Omental fat pad (tissue), 4 donors: ENCODE measurements around the gene CELF4. TPM values are rescaled to one million over a fixed set of nuclear protein-coding genes. Genes with fewer than 3 reads are reported as not detected.

ENCODE experiments used
- ATAC-seq: fragments of 150-250 bp; one replicate; pipeline ENCODE4 v1.9.1; 2016; ENCODE audit warnings: mild to moderate bottlenecking, moderate library complexity; ENCODE audit not compliant: low FRiP score
- DNase-seq: peaks from one replicate; pipeline ENCODE4 v3.0.0-alpha.2; 2019; ENCODE audit warnings: low spot score
- total RNA-seq, 4 donors: library from RNA; depleted of rRNA; stranded (reverse); fragments of >200 nt; gene quantifications; one replicate each; pipeline ENCODE4 v1.1.0, GENCODE V29; 2016
- TF ChIP-seq, protein P1 (sequence below), 3 donors: fragments of 450-650 bp; IDR thresholded peaks; one replicate each; pipeline ENCODE4 v1.5.1; 2016 to 2017; ENCODE audit warnings: antibody characterized with exemption in 3 of 3, mild to moderate bottlenecking in 3 of 3, moderate library complexity in 2 of 3

The CELF4 gene
- total RNA-seq, 4 donors from 2014 or later = 0.37 to 0.47 TPM; not detected in 2

DNA sequence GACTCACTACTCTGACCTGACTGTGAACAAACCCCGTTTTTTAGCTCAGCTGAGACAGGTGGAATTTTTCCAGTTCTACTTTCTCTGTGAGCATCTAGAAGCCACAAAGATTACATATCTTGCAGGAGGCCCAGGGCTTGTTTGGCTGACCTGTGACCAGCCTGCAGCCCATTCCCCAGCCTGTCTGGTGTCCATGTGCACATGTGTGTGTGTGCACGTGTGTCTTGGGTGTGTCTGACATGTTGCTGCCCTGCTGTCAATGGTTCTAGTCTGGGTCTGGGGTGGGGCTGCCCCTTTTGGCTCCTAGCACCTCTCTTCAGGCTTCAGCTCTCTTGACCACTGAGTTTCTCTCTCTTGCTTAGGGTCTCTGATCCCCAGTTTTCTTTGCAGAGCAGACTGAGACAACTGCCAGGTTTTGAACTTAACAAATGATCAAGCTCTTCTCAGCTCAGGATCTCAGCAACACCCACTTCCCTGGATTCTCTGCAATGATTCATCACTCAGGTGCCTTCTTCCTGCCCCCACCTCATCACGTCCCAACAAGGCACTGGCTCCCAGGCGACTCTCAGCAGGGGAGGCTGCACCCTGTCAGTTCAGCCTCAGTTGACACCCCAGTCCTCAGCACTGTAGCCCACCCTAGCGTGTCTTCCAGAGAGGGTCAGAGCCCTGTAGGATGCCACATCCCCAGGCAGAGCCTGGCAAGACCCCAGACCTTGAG lies 130.3 kb downstream of the CELF4 start:
- TF ChIP-seq, protein P1, sequence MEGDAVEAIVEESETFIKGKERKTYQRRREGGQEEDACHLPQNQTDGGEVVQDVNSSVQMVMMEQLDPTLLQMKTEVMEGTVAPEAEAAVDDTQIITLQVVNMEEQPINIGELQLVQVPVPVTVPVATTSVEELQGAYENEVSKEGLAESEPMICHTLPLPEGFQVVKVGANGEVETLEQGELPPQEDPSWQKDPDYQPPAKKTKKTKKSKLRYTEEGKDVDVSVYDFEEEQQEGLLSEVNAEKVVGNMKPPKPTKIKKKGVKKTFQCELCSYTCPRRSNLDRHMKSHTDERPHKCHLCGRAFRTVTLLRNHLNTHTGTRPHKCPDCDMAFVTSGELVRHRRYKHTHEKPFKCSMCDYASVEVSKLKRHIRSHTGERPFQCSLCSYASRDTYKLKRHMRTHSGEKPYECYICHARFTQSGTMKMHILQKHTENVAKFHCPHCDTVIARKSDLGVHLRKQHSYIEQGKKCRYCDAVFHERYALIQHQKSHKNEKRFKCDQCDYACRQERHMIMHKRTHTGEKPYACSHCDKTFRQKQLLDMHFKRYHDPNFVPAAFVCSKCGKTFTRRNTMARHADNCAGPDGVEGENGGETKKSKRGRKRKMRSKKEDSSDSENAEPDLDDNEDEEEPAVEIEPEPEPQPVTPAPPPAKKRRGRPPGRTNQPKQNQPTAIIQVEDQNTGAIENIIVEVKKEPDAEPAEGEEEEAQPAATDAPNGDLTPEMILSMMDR (IDR thresholded peaks at IDR 0.05) = no peak
- ATAC-seq = no peak
- DNase-seq = no peak

DNA sequence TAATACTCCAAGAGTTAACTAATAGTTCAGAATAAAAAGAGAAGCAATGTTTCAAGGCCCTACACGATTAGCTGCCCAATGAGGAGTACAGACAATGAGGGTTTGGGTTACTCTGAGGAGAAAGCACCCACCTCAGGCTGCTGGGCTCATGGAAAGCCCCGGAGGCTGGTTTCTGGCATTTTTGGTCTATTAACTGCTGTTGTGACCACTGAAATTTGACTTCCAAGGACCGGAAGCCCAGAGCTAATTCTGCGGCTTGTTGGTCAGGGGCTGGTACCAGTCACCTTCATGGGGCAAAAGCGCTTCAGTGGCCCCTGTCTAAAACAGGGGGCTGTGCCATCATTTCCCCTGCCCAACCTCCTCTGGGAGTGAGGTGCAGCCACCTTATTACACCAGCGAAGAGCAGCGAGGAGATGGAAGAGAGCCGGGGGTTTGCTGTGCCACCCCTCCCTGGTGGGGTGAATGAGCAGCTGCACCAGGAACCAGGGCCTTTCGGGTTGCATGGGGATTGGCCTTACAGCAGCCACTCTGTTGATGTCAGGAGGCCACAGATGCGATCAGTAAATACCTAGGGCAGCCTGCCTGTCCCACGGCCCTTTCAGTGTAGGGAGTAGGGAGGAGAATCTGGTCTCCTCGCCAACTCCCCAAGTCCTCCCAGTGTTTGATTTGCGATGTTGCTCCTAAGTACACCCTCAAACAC lies 131.3 kb downstream of the CELF4 start:
- DNase-seq (no peak), ATAC-seq (no peak)
- TF ChIP-seq, protein P1 (IDR thresholded peaks at IDR 0.05) = no peak

DNA sequence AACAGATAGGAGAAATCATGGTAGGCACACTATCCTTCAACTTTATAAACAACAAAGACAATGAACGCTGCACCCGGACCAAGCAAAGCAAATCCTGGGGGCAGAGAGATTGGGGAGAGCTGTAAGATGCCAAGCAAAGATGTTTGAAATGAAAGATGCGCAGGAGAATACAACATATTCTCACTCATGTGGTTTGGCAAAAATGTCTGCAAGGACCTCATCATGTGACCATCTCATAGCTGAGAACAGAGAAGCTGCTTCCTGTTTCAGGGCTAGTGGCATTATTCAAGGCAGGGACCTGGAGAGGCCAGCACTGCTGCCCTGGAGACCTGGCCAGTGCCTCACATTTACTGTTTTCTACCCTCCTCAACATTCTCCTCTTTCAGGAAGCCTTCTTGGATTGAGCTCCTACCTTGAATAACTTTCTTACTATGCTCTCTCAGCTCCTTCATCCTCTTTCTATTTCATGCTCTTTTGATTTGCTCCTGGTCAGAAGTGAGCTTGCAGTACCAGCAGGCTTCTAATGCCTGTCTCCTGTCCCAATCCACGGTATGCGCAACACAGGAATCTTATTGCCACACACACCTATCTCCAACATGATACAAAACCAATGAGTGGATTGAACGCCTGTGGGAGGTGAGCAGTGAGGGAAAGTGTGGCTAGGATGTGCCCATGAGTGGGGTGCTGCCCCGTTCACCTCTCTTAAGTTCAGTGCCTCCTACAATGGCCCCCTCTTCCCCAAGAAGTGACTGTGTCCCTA lies 133.0 kb downstream of the CELF4 start:
- no peak for ATAC-seq
- TF ChIP-seq, protein P1 (IDR thresholded peaks at IDR 0.05) = no peak
- DNase-seq = no peak

DNA sequence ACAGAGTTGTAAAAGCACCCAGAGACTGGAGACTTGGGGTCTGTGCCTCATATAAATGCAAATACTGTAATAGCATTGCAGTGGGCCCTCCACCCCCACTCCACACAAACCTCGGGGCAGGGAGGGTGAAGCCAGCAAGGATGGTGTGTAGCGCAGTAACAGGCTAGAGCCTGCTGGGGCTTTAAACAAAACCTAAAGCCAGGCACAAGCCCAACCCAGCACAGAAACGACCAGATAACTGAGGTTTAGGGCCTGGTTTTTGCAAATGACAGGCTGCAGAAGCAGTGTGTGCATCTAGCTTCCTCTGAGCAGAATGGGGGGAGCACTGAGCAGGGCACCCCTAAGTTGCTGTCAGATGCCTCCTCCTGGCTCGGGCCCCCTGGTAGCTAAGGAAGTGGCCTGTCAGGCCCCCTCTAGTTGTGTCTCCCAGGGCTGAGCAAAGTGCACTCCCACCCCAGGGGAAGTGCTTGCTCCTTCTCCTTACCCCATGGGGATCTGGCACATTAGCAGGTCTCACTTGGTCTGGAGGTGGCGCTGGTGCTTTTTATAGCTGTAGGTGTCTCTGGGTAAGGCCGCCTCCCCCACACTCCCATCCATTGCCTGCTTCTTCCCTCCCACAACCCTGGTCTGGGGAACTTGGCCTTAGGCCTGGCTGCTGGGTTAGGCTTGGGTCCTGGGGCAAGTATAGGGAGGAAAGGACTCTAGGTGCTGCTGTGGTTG lies 135.1 kb downstream of the CELF4 start:
- TF ChIP-seq, protein P1 (IDR thresholded peaks at IDR 0.05) = no peak
- no peak for ATAC-seq
- DNase-seq = no peak

DNA sequence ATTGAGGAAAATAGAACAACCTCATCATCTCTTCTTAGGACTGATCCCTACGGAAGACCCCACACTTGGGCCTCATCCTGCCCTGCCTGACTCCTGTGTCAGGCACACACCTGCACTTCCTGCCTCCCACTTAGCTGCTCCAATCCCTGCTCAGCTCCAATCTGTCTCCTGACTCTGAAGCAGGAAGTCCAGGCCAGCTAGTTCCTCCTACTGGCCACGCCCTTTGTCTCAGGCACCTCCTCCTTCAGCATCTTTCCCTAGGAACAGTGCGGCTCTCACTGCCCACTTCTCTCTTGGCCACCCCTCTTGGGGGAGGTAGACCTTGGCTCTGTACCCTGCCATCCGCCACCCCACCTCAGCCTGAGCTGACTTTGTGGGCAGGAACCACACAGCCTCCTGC lies 135.8 kb downstream of the CELF4 start:
- TF ChIP-seq, protein P1 (IDR thresholded peaks at IDR 0.05) = no peak
- ATAC-seq (no peak), DNase-seq (no peak)

DNA sequence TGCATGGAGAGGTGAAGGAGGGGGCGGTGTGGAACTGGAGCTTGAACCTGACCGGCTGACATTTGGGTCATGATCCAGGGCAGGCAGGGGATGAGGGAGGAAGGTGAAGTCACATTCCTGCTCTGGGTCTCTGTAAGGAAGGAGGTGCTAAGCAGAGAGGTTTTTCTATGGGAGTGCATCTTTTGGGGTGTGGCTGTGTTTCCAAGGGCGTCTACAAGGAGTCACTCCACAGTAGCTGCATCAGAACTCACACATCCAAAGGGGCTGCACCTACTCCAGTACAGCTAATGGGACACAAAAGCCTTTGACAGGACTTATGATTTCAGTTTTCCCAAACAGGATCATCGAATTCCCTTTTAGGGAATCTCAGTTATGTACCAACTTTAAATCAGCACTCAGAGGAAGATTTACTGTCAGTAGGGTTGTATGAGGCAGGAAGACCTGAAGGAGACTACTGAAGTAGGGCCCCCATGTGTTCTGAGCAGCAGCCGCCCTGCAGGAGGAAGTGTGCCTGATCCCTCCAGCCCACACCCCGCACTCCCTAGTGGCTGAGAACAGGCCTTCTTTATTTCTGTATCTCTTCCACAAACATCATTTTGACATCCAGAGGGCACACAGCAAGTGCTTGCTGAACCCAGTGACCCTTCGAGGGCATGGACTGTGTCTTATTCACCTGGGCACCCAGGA lies 137.2 kb downstream of the CELF4 start:
- TF ChIP-seq, protein P1 (IDR thresholded peaks at IDR 0.05) = no peak
- no peak for ATAC-seq
- DNase-seq = no peak
